ENCODE data around the gene CAMK1D. TPM values are rescaled to one million over a fixed set of nuclear protein-coding genes. Genes with fewer than 3 reads are reported as not detected.
"Not testable (repeated sequence)": the region's sequence is repeated elsewhere in the genome, so short reads cannot be mapped to it uniquely, and the experiment has no call there.

Gene CAMK1D
- total RNA-seq, 1 donor from 2014 or later, result 10.9 TPM

DNA sequence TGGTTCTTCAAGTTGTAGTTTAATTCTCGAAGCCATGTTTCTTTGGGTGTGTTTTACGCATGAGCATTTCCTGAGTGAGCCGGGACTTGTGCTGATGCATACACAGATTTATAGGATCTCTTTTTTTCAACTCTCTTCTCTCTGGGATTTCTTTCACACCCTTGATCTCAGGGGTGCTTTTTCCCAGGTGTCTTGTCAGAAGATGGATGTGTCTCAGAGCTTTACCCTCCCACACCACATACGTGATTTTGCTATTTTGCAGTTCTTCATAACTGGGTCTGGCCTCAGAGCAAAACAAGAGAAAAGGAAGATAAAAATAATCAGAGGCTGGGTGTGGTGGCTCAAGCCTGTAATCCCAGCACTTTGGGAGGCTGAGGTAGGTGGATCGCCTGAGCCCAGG is 177.0 kb downstream of the CAMK1D start:
- DNase-seq, result no peak

- no peak for DNase-seq
These were observed 180.6 kb downstream of the CAMK1D start for GRCh38 chr10:12529976-12530375.

- no peak for DNase-seq
These were observed 182.2 kb downstream of the CAMK1D start for GRCh38 chr10:12531305-12532220.

GRCh38 chr10:12533151-12533550 is 183.8 kb downstream of the CAMK1D start:
- no peak for DNase-seq

GRCh38 chr10:12533723-12534122 is 184.4 kb downstream of the CAMK1D start:
- no peak for DNase-seq

DNA sequence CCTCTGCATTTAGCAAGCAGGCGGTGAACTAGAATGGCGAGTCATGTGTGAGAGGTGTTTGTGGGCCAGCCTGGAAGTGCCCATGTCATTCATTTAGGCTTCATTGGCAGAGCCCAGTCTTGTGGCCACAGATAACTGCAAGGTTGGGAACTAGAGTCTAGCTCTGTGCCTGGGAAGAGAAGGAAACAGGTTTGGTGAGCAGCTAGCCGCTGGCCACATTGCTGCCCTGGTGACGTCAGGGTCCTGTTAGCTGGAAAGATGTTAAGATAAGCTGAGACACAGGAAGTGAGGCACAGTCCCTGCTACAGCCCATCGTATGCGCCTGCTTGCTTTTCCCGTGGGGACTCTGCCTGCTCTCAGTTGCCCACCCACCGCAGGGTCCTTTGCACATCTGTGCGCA is 185.5 kb downstream of the CAMK1D start:
- no peak for DNase-seq

- DNase-seq, result no peak
These were observed 186.3 kb downstream of the CAMK1D start for GRCh38 chr10:12535656-12536055.

DNA sequence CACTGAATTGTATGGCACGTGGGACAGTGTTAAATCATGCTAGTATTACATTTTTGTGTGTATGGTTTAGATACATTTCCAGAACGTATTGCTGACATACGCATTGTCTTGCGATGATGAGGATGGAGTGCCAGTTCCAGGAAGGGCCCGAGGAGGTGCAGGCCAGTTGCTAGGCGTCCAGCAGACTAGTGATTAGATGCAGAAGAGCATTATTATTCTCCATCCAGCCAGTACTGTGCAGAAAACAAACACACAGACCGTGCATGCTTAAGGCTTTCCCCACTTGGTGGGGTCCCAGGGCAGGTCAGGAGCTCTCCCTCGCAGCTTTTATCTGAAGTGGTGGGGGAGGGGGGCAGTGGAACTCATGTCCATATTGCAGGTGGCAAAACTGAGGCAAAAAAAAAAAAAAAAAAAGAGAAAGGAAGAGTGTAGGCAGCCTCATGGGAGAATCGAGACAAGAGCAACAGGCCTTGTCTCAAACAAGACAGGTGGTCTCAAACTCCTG is 189.2 kb downstream of the CAMK1D start:
- DNase-seq, result no peak

- no peak for DNase-seq
These were observed 190.2 kb downstream of the CAMK1D start for GRCh38 chr10:12539350-12540164.

DNA sequence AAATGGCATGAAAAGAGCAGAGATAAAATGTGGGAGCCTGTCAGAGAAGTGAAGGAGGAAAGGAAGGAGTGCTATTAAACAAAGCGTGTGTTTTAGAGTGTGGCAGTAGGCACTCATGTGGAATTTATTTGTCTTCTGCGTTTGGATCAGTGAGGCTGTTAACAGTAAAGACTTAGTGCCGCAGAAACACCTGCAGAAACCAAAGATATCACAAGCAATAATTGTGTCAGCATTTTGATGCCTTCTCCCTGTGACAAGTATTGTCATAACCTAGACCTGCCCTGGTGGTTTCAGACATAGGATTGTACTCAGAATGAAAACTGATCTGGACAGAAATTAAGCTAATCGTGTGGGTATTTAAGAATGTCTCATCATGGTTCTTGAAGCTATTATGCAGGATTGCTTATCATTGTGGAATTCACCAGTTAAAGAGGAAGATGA is 191.0 kb downstream of the CAMK1D start:
- no peak for DNase-seq

DNA sequence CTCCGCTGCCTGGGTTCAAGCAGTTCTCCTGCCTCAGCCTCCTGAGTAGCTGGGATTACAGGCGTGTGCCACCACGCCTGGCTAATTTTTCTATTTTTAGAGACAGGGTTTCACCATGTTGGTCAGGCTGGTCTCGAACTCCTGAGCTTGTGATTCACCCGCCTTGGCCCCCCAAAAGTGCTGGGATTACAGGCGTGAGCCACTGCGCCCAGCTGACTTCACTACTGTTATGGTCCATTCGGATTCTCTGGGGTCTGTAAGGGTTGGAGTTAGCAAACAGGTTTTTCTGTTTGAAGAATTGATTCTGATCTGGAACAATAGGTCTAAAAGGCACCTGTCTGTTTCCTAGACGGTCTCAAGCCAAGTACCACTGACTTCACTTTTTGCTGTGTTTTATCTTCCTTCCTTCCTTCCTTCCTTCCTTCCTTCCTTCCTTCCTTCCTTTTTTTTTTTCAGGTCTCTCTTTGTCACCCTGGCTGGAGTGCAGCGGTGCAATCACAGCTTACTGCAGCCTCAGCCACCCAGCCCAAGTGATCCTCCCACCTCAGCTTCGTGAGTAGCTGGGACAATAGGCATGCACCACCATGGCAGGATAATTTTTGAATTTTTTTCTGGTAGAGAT is 192.2 kb downstream of the CAMK1D start:
- no peak for DNase-seq

DNA sequence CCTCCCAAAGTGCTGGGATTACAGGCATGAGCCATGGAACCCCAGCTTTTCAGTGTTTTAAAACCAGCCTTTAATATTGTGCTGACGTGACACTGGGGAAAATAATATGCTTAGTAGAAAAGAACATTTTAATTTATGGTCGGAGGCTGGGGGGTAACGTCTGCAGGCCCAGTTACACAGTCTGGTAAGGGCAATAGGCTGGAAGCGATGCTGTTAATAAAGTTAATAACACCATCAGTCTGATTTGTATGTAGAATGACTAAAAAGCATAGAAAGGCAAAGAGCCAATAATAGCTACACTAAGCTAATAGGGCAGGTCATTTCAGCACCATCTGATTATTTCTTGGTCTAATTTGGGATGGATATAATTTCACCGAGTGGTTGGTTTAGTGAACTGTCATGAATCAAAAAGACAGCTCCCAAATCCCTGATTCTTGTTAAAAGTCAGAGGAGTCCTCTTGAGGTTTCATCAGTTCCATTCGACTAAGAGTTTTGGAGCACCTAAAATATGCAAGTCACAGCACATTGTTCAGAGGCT is 192.9 kb downstream of the CAMK1D start:
- DNase-seq, result no peak

DNA sequence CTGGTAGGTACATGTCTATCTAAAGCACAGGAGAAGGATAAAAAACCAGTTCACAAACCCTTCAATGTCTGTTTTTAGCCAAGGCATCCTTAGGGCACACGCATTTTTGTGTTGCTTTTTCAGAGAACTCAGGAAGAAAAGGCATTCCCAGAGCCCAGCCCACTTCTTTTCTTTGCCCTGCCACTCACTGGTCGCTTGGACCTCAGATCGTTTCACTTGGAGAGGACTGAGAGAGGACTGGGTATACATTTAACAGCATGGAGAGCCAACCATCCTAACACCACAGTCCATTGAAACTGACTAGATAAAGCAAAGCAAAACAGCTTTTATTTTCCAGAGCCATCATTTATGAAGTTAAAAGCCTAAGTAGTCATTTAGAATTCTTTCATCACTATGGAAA is 194.2 kb downstream of the CAMK1D start:
- DNase-seq, result no peak

GRCh38 chr10:12546160-12546802 is 196.9 kb downstream of the CAMK1D start:
- DNase-seq, result not testable (repeated sequence)

DNA sequence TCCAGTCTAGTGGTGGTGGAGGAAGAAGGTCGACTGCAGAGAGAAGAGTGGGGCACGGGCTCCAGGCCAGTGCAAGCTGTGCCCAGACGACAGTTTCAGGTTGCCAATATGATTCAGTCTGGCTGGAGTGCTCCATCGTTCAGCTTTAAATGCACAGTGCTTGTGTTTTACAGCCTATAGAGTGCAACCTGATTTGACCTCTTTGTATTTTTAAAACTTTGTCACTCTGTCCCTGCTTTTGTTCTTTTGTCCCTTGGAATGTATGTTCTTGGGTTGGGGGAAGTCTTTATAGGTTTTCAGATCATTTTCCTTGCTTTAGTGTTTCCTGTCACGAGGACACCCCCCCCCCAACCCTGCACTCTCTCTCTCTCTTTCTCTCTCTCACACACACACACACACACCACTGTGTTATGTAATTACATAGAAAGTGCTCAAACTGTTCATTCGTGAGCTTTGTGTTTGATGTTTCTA is 198.0 kb downstream of the CAMK1D start:
- DNase-seq, result no peak

DNA sequence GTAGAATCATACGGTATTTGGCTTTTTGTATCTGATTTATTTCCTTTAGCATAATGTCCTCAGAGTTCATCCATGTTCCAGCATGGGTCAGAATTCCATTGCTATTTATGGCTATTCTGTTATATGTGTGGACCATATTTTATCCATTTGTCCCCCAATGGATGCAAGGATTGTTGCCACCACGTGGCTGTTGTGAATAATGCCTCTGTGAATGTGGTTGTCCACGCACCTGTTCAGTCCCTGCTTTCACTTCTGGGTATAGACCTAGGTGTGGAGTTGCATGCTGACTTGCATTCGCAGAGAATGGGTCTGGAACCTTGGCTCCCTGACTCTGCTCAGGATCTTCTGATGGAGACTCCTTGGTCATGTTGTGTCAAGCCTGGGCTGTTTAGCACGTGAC is 199.9 kb downstream of the CAMK1D start:
- DNase-seq, result no peak

- DNase-seq, result no peak
These were observed 201.6 kb downstream of the CAMK1D start for GRCh38 chr10:12550994-12551393.

DNA sequence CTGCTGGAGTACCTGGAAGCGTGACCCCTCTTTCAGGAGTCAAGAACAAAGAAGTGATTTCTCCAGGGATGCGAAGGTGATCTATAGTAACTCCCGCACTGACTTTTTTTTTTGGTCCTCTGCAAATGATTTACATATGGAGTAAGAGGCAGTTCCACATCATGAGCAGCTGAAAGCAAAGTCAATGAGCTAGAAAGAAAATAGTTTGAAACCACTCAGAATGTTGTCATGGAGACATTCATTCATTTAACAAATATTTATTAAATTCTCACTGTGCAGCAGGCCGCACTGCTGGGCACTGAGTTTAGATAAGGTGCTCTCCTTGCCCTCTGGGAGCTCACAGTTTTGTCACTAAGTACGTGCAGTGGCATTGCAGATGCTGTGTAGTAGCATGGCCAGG is 206.7 kb downstream of the CAMK1D start:
- DNase-seq, result peak; percentile 19

GRCh38 chr10:12559578-12560178 is 210.3 kb downstream of the CAMK1D start:
- DNase-seq, result no peak

DNA sequence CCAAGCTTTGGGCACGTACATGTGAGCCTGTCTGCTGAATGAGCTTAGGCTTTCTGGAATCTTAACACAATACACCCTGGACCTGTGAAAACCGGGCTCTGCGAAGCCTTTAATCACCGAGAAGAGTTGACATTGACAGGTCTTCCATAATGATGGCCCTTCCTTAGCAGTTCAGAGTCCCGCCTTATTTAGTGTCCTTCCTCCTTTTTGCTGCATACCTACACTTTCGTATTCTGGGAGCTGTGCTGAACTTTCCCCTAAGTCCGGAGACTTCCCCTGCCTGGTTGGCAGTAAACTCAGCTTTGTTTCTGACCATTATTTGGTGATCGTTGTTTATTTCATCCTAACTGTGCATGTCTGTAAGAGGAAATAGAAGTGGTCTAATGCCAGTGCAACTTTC is 212.0 kb downstream of the CAMK1D start:
- DNase-seq, result no peak

DNA sequence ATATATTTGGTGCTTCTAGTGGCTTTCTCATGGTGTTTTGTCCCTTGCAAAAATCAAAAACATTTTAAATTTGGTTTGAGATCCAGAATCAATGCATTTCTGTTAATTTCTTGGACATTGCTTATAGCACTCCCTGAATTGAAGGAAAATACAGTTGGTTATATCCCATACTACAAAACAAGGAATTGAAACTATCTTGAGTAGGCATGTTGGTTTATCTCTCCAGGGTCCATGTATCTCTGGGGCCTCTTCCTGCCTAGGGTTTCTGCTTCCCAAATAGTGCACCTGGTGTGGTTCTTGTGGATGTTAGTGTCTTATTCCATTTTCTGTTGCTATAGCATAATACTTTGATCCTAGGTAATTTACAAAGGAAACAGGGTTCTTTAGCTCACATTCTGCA is 212.4 kb downstream of the CAMK1D start:
- DNase-seq, result no peak

All from tongue (tissue), 2 donors.